GM13976 (cell line): ENCODE data around the gene PCDHGB4.

Experiments used
- DNase-seq: peaks from one replicate; pipeline ENCODE4 v3.0.0; 2012; ENCODE audit warnings: low spot score
- in situ Hi-C: fragments of 300-500 bp; cut with MboI; formaldehyde crosslinking; loops from one replicate; pipeline ENCODE4 v1.12.0; 2022; ENCODE audit warnings: low sequenced_read_pairs, mixed read lengths, inconsistent platforms; ENCODE audit not compliant: unreplicated experiment
- TF ChIP-seq, protein P1 (sequence below): IDR thresholded peaks from 2 replicates; pipeline ENCODE4 v1.5.1; 2012; ENCODE audit warnings: borderline replicate concordance, mild to moderate bottlenecking; ENCODE audit not compliant: insufficient read depth; ENCODE audit errors: extremely low read depth, missing control alignments, control extremely low read depth

Gene PCDHGB4

DNA sequence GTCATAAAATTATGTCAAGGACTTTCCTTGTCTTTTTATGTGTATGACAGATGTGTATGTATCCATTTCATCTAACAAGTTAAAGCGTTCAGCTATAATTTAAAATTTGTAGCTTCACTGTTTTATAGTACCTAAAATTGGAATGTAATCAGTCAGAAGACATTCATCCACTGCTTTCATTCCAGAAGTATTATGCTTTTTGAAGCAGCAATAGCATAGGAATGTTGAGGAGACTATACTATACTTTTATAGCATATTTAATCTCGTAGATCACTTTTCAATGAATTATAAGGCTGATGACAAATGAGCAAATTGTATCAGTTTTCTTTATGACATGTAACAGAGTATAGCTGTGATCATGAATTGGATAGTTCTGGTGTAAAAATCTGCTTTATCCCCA is 49.7 kb downstream of the PCDHGB4 start:
- TF ChIP-seq, protein P1, sequence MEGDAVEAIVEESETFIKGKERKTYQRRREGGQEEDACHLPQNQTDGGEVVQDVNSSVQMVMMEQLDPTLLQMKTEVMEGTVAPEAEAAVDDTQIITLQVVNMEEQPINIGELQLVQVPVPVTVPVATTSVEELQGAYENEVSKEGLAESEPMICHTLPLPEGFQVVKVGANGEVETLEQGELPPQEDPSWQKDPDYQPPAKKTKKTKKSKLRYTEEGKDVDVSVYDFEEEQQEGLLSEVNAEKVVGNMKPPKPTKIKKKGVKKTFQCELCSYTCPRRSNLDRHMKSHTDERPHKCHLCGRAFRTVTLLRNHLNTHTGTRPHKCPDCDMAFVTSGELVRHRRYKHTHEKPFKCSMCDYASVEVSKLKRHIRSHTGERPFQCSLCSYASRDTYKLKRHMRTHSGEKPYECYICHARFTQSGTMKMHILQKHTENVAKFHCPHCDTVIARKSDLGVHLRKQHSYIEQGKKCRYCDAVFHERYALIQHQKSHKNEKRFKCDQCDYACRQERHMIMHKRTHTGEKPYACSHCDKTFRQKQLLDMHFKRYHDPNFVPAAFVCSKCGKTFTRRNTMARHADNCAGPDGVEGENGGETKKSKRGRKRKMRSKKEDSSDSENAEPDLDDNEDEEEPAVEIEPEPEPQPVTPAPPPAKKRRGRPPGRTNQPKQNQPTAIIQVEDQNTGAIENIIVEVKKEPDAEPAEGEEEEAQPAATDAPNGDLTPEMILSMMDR, result no peak
- DNase-seq, result no peak
- in situ Hi-C loops, result no loop called here

DNA sequence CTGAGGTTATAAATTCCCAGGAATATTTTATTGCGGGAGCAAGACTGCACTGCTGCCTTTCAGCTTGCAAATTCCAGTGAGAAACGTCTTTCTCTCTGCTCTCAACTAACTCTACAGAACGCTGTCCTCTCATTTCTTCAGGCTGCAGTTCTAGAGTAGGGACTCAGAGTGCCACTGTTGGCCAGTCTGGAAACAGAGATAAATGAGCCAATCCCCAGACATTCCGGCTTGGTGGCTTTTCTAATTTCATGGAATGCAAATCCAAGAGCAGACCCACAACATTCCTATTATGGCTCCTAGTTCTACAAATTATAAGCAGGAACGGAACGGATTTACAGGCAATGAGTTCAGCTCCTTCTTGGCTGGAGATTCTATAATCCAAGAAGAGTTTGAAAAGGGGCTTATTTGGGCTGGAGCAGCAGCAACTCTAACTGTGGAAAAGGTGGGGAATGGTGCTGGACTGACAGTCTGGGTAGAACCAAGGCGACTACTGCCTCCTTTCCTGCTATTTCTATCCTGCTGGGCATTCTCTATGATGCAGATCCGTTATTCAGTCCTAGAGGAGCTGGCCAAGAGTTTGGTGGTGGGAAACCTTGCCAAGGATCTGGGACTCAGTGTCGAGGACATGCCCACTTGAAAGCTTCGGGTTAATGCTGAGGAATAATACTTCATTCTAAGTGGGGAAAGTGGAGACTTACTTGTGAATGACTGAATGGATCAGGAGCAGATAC is 52.1 kb downstream of the PCDHGB4 start:
- TF ChIP-seq, protein P1, result no peak
- in situ Hi-C loops, result no loop called here
- no peak for DNase-seq
